SU-DHL-6 (cell line): ENCODE measurements around the gene TMEM164.

ENCODE experiments used
- H2AFZ ChIP-seq: fragments of 200-600 bp; sonication (generic); 2 replicates; pipeline ENCODE4 v1.6.1; 2014; ENCODE audit warnings: low read depth, mild to moderate bottlenecking, moderate library complexity, mixed read lengths, antibody characterized with exemption, low read length; ENCODE audit not compliant: severe bottlenecking
- H3F3A ChIP-seq: fragments of 200-600 bp; shearing (Covaris generic); 2 replicates; pipeline ENCODE4 v1.6.0; 2016; ENCODE audit warnings: antibody characterized with exemption, mild to moderate bottlenecking; ENCODE audit not compliant: insufficient read depth
- H3K27ac ChIP-seq: fragments of 200-600 bp; sonication (generic); 2 replicates; pipeline ENCODE4 v1.5.1; 2016; ENCODE audit warnings: low read depth, mild to moderate bottlenecking, low read length, moderate library complexity, mixed read lengths
- H3K27me3 ChIP-seq: fragments of 200-600 bp; sonication (generic), shearing (Covaris generic); 2 replicates; pipeline ENCODE4 v1.6.0; 2014; ENCODE audit warnings: mild to moderate bottlenecking, low read length
- H3K36me3 ChIP-seq: fragments of 200-600 bp; sonication (generic); 2 replicates; pipeline ENCODE4 v1.6.1; 2014; ENCODE audit warnings: mild to moderate bottlenecking, low read length, mixed read lengths
- H3K4me2 ChIP-seq: fragments of 300-600, 200-600 bp; shearing (Covaris generic), sonication (generic); 2 replicates; pipeline ENCODE4 v1.6.0; 2014; ENCODE audit warnings: low read length, low read depth, mild to moderate bottlenecking; ENCODE audit not compliant: poor library complexity, severe bottlenecking
- H3K4me3 ChIP-seq: fragments of 200-600 bp; sonication (generic); 2 replicates; pipeline ENCODE4 v1.5.1; 2014; ENCODE audit warnings: antibody characterized with exemption, low read length, mild to moderate bottlenecking, mixed read lengths; ENCODE audit not compliant: insufficient read depth, poor library complexity, severe bottlenecking
- H3K79me2 ChIP-seq: fragments of 200-600 bp; sonication (generic); 2 replicates; pipeline ENCODE4 v1.6.1; 2014; ENCODE audit warnings: mild to moderate bottlenecking, low read length, moderate library complexity; ENCODE audit not compliant: insufficient read depth
- H3K9ac ChIP-seq: fragments of 200-600 bp; sonication (generic); 2 replicates; pipeline ENCODE4 v1.7.0; 2014; ENCODE audit warnings: mild to moderate bottlenecking, low read length
- H3K9me2 ChIP-seq: fragments of 200-600 bp; sonication (generic); replicated peaks from 2 replicates; pipeline ENCODE4 v1.6.1; 2014; ENCODE audit warnings: low read length; ENCODE audit not compliant: insufficient read depth
- H3K9me3 ChIP-seq: fragments of 200-600 bp; sonication (generic); 2 replicates; pipeline ENCODE4 v1.6.1; 2014; ENCODE audit warnings: low read length, mixed read lengths; ENCODE audit not compliant: insufficient read depth
- H4K20me1 ChIP-seq: fragments of 200-600 bp; sonication (generic); 2 replicates; pipeline ENCODE4 v1.6.1; 2014; ENCODE audit warnings: low read depth, mild to moderate bottlenecking, antibody characterized with exemption, low read length, moderate library complexity, mixed read lengths
- CTCF ChIP-seq: fragments of 200-600 bp; sonication (generic); IDR thresholded peaks from one replicate; pipeline ENCODE4 v1.5.1; 2017; ENCODE audit warnings: antibody characterized with exemption, mild to moderate bottlenecking, low read length, moderate library complexity; ENCODE audit not compliant: insufficient read depth, poor library complexity, severe bottlenecking
- EZH2phosphoT487 ChIP-seq: fragments of 200-600 bp; sonication (generic), shearing (Covaris generic); conservative IDR thresholded peaks from 2 replicates; pipeline ENCODE4 v1.6.1; 2018; ENCODE audit warnings: mild to moderate bottlenecking, antibody characterized with exemption, low read length, moderate library complexity, mixed read lengths

Gene TMEM164

GRCh38 chrX:110120025-110120424 lies 117.1 kb downstream of the TMEM164 start:
- H2AFZ ChIP-seq, result no peak overlapping the region
- no peaks in the 10 kb centered on the region for H3F3A ChIP-seq
- H3K9me2 ChIP-seq, result no peaks in the 10 kb centered on the region
- H4K20me1 ChIP-seq, result no peaks in the 10 kb centered on the region
- no peak overlapping the region for H3K27ac ChIP-seq
- no peaks in the 10 kb centered on the region for H3K36me3 ChIP-seq
- TF ChIP-seq CTCF (no peak), EZH2phosphoT487 (no peak)
- no peak overlapping the region for H3K4me3 ChIP-seq
- no peaks in the 10 kb centered on the region for H3K9me3 ChIP-seq
- no peak overlapping the region for H3K9ac ChIP-seq
- H3K79me2 ChIP-seq, result no peaks in the 10 kb centered on the region
- H3K27me3 ChIP-seq, result no peaks in the 10 kb centered on the region
- no peak overlapping the region for H3K4me2 ChIP-seq

- Histone ChIP-seq H2AFZ (no peak overlapping the region), H3K27ac (no peak overlapping the region), H3K27me3 (no peaks in the 10 kb centered on the region), H3K79me2 (no peaks in the 10 kb centered on the region), H3K9ac (no peak overlapping the region), H3K9me2 (no peaks in the 10 kb centered on the region), H4K20me1 (no peaks in the 10 kb centered on the region), H3K36me3 (no peaks in the 10 kb centered on the region), H3K4me2 (no peak overlapping the region), H3K9me3 (no peaks in the 10 kb centered on the region), H3F3A (no peaks in the 10 kb centered on the region), H3K4me3 (no peak overlapping the region)
- TF ChIP-seq EZH2phosphoT487 (no peak), CTCF (no peak)
These were observed 120.4 kb downstream of the TMEM164 start for GRCh38 chrX:110123331-110123782.

GRCh38 chrX:110125446-110126162 lies 122.7 kb downstream of the TMEM164 start:
- no peak overlapping the region for H3K27ac ChIP-seq
- no peaks in the 10 kb centered on the region for H3K36me3 ChIP-seq
- H4K20me1 ChIP-seq, result no peaks in the 10 kb centered on the region
- no peak overlapping the region for H3K4me3 ChIP-seq
- no peaks in the 10 kb centered on the region for H3K9me3 ChIP-seq
- H2AFZ ChIP-seq, result no peak overlapping the region
- TF ChIP-seq CTCF (no peak), EZH2phosphoT487 (no peak)
- no peaks in the 10 kb centered on the region for H3K9me2 ChIP-seq
- no peak overlapping the region for H3K9ac ChIP-seq
- no peaks in the 10 kb centered on the region for H3F3A ChIP-seq
- H3K4me2 ChIP-seq, result no peak overlapping the region
- H3K79me2 ChIP-seq, result no peaks in the 10 kb centered on the region
- no peaks in the 10 kb centered on the region for H3K27me3 ChIP-seq
